AML-193 (cell line): ENCODE measurements around the gene NELFB.

Experiments
- DNase-seq, 2 experiments: peaks; one replicate each; lab custom pipeline; 2025; lab: John Stamatoyannopoulos, UW

Gene NELFB

DNA sequence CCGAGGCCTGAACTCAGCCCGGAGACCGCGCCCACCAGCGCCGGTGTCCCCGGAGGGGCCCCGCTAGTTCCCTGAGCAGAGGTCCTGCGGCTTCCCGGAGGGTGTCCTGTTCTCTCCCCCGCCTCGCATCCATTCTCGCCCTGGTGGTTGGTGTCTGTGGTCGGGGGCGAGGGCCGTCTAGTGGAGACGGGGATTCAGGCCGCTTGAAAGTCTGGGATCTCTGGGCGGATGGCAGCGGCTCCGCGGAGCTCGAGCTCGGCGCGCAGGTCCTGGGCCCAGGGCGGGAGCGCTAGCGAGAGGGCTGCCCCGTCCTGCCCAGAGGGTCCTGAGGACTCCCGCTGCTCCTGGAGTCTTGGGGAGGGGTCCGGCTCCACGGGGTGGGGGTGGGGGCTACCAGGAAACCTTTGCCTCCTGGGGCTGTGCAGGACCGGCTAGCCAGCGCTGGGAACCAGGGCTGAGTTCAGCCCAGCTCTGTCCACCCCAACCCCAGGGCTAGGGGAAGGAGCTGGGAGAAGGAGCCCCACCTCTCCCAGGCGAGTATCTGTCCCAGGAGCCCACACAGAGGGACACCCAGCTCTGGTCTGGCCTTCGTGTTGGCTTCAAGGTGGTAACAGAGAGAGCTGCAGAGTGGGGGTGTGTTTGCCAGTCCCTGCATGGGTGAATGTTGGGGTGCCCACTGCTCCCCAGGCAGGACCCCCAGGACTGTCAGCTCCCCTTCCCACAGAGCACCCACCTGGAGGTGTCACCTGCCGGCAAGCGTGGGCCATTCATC, 26.4 kb downstream of the NELFB start:
- DNase-seq = no peak

DNA sequence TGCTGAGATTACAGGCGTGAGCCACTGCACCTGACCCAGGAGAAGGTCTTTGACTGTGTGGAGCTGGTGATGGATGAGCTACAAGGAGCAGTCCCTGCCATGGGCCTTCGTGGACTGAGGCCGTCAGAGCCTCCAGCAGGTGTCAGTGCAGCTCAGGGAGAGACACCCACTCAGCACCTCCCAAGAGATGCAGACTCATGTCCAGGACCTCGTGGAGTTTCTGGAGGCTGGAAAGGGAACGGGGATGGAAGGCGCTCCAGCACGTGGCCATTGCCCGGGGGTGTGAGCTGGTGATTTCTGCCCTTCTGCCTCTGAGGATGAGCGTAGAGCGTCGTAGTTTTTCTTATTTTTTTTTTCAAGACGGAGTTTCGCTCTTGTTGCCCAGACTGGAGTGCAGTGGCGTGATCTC, 31.9 kb downstream of the NELFB start:
- peak; percentile 40 to 42 for DNase-seq

DNA sequence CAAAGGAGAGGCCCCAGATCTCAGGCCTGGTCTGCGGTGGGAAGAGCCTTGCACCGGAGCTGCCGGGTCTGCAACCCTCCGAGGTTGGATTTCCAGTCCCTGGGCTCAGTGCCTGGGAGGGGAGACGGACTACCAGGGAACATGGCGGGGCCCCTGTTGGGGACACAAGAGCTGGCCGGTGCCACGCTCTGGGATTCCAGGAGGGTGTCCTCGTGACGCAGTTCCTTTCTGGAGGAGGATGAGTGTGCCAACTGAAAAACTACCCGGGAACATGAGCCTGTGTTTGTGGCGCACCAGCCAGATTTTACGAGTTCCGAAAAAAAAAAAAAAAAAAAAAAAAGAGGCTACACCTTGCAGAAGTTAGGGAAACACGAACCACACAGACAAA, 38.0 kb downstream of the NELFB start:
- no peak for DNase-seq

DNA sequence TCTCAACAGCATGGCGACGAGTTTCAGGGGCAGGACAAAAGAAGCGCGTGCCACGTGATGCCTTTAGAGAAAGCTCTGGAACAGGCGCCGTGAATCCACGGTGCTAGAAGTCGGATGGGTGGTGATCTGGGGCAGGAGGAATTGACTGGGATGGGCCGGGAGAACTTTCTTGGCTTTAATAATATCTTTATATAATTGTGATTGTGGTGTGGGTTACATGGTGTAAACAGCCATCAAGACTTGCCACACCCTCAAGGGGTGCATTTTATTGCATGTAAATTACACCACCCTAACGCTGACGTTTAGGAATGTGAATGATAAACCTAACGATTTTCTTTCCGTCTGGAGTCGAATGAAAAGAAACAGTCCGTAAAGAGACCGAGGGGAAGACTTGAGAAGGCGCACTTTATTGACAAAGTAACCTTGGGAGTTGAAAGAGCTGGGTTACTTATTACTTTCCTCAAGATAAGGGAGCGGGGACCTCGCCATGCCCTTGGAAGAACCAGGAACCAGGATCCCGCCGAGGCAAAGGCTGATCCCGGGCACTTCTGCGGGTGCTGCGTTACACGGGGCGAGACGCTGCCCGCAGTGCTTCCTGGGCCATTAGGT, 38.5 kb downstream of the NELFB start:
- no peak for DNase-seq

DNA sequence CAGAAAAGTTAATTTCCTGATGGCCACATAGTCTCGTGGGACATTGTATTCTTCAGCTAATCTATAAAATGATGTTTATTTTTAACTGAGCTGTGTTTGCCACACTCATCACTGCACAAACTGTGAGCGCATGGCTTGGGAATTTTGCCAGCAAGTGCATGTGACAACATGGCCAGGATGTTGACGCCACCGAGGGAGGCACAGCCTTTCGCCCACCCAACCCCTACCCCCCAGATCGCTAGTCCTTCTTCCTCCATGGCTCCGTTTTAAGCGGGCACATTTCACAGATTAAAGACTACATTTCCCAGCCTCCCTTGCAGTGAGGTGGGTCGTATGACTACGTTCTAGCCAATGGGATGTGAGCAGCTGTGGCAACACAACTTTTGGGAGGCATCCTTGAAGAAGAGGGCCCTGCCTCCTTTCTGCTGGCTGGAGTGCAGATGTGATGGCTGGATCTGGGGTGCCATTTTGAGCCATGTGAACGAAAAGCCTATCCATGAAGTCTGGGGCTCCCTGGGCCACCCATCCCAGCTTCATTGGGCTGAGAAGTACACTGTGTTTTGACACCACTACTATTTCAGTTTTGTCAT, 39.1 kb downstream of the NELFB start:
- DNase-seq = no peak

DNA sequence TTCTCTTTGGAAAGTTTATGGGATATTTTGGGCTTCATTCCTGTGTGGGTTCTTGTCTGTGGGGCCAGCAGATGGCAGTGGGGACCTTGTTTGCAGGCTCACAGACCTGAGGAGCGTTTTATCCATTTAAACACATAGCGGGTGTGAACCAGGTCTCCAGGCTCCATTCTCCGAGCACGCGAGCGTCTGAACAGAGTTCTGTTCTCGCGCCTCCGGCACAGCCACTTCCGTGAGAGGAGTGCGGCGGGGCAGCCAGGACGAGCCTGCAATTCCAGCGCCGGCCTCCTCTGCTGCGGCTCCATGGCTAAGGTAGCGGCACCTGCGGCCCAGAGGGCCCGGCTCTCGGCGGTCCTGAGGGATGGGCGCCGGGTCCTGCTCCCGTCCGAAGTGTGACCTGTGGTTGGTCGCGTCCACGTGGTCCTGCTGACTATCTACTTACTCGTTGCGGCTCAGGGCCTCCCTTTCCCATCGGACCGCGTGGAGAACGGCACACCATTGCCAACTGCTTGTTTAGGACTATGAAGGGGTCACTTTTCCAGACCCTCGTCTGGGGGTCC, 39.6 kb downstream of the NELFB start:
- DNase-seq = no peak

DNA sequence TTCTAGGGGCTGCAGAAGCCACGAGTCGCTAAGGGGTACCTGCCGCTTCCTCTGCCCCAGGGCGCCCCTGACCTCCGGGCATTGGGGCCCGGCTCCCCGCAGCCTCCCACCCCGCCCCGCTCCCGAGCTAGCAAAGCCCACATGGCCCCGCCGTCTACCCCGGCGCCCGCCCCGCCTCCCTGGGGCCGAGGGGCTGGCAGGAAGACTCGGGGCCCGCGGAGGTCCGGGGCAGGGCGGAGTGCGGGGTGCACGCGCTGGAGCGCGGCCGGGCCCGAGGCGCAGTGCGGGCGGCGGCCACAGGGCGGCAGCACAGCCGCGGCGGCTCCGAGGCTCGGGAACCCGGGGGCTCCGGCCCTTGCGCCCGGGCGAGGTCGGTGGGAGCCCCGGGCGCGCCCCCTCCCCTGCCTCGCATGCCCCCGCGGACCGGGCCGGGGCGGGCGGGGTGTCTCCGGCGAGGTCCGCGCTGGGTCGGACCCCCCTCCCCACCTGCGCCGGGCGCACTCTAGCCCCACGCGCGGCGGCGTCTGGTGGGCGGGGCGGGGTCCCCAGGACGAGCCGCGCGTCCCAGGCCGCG, 40.2 kb downstream of the NELFB start:
- no peak for DNase-seq

DNA sequence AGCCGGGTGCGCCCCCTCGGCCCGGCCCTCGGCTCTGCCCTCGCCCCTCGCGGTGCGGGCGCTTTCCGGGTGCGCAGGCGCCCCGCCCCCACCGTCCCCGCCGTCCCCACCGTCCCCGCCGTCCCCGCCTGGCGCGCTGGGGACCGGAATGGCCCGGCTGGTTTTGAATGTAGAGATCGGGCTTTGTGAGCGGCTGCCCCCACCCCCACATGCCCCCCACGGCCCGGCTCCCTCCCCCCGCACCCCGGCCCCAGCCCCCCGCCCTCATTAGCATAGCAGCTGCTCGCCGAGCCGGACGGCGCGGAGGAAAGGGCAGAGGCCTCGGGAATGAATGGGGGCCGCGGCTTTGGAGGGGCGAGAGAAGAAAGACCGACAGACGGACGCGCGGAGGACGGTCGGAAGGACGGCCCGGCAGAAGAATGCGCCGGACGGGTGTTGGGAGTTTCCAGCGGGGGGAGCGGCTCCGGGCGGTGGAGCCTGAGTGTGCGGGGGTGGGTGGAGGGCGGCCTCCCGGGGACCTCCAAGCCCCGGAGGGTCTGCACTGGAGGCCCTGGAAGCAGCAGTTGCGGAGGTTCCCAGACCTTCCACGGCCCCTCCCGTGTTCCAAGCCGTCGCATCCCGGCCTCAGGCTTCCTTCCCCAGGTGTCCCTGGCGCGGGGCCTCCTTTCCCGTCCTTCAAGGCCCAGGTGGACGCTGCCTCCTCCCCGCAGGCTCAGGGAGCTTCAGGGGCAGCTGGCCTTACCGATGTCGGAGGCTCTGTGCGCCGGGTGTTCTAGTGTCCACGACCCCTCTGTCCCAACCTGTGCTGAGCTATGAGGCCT, 40.9 kb downstream of the NELFB start:
- DNase-seq = no peak

DNA sequence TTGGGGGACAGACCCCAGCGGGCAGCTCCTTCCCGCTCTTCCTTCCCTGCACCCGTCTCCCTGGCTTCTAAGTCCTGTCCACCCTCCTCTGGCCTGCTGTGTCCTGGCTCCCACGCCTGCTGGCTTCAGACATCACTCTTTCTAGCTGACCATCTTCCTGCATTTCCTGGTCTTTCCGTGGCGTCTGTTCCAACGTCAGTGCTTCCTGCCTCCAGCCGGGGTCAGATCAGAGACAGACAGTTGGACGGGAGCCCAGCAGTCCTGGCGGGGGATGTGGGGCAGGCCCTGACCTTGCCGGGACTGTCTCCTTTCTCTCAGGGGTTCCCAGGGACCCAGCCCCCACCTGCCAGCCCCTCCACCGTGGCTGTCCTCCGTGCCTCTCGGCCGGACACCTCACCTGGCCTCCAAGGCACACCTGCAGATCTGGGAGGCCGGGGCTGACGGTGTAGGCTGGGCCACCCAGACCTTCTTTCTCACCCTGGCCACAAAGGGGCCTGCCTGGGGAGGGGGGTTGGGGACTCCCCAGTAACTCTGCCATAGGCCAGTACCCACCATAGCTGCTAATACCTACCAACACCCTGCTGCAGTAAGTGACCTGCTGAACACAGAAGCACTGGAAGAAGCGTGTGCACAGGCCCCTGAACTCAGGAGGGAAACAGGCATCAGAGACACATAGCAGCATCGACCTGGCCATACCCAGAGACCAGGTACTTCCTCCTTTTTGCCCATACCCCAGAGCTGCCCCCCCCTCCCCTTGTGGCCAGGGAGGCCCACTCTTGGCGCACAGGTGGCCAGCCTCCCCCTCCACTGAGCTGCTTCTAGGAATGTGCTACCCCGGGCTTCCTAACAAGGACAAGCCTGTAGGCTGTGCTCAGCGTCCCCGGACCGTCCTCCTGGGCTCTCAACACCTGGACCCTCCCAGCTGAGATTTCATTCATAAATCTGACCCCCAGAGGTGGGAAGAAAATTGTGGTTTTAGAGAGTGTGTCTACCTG, 41.8 kb downstream of the NELFB start:
- DNase-seq = no peak

DNA sequence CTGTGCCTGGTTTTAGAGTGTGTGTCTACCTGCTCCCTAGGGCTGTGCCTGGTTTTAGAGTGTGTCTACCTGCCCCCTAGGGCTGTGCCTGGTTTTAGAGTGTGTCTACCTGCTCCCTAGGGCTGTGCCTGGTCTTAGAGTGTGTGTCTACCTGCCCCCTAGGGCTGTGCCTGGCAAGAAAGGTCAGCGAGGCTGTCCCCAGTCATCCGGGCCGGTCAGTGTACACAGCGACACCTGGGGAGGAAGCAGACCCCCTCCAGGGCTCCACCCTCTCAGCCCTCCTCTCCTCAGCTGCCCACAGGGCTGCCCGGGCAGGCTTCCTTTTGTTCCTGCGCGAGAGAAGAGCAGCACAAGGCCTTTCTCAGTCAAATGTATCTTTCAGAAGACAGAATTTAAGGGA, 42.8 kb downstream of the NELFB start:
- no peak for DNase-seq

DNA sequence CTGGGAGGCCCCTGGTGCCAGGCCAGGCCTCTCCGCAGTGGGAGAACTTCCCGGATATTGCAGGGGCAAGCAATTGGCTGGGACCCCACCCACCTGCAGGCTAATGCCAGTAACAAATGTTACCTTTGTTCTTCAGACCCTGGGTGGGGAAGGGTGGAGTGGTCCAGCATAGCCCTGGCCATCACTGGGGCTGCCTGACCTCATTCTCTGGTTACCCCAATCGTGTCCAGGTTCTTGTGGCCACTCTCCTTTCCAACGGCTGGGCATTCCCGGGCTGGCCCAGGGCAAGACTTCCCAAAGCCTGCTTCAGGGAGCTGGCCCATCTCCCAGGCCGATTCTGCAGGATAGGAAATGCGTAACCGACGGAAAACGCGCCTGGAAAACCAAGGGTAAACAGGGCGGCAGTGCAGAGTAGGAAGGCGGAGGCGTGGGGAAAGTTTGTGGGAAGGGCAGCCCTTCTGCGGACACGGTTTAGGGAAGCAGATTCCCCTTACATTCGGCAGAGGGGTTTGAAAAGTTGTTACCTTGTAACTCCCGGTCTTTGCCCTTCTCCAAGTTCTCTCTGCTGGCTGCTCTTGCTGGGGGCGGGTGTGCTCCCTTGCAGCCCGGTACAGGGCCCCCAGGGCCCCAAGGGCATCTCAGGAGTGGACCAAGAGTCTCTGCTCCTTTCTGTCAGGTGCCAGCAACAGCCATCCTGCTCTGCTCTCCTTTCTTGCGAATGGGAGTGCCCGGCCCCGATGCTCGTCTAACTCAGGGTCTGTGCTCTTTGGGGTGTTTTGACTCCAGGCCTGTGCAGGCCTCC, 43.5 kb downstream of the NELFB start:
- DNase-seq = no peak

DNA sequence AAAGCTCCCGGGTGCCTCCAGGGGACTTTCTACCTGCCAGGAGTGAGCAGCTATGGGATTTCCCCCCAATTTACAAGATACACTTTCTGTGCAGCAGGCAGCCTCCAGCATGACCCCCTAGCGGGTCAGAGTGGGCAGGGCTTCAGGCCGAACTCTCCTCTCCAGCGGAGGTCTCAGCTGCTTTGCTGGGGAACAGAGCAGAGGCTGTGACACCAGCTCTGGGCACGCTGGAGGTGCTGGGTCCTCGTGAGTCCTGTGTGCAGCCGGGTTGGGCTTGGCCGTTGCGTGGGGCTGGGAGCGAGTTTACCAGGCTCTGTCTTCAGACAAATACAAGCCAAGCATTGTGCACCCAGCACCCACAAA, 44.1 kb downstream of the NELFB start:
- no peak for DNase-seq

DNA sequence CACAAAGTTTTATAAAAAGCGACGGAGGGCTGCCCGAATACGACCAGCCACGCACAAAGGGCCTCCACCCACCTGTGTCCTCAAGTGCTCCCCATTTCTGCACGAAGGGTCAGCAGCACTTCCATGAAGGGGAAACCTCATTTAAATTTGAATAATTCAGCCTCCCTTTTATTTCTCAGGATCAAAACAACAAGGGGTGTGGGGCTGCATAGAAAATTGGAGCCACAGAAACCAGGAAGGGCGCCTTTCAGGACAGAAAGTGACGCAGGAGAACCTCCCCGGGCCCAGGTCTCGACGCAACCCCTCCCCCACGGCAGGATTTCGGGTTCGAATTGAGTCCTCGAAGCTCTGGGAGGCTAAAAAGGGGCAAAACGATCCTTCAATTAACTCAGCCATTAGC, 44.8 kb downstream of the NELFB start:
- no peak for DNase-seq

DNA sequence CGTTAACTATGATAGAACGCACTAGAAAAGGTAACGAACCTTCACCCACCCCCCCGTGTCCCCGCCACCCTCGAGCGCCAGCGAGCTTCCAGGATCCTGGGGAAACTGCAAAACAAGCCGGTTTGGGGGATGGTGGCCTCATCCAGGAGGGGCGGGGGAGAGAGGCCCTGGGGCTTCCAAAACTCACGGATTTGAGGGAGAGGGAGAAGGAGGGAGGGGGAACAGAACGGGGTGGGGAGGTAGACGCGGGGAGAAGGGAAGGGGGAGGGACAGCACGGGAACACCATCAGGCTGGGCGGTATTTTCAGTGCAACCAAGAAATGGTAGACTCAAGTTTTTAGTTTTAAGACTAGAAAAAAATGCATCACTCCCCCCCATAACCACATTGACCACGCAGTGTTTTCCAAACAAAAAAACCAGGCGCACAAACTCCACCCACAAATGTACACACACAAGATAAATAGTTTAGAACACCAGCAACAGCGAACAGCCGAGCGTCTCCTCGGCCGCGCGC, 45.5 kb downstream of the NELFB start:
- no peak for DNase-seq

DNA sequence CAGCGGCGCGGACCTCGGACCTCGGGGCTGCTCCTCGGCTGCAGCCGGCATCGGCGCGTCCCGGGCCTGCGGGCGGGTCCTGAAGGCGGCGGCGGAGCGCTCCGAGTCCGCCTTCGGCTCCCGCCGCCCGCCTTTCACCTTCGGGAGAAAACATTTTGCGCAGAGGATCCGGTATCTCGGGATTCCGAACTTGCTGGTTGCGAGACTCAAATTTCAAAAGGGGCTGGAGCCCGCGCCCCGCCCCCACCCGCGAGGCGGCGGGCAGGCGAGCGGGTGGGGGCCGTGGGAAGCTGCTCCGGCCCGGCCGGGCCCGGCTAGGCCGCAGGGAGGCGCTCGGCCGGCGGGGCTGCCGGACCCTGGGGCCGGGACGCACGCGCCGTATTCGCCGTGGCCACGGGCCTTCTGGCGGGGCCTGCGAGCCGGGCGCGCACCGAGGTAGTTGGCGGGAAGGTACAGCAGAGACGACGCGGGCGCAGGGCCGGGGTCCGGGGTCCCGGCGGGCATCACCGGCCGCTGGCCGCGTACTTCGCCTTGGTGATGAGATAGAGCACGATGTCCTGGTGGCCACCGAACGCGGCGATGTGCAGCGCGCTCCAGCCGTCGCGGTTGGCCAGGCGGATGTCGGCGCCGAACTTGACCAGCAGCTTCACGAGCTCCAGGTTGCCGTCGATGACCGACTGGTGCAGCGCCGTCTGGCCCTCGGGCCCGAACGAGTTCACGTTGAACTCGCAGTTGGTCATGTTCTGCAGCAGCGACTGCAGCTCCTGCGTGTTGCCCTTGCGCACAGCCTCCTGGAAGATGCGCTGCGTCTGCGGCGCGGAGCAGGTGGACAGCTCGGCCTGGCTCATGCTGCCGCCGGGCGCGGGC, 46.2 kb downstream of the NELFB start:
- DNase-seq = no peak

DNA sequence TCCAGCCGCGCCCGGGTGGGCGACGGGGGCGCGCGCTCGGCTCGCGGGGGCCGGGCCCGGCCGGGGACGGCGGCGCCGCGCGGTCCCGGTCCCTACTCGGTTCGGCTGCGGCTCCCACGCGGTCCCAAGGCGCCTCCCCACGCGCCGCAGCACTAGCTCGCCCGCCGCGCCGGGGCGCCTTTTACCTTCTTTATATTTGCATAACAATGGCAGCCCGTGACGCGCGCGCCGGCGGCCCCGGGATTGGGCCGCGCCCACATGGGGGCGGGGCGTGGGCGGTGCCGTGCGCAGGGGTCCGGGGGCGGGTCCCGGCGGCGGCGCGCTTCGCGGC, 47.0 kb downstream of the NELFB start, which contains the start of gene NRARP:
Gene NRARP (minus strand): TSS at position 154 of the 331 bp plus-strand sequence. CDS start 343 bp downstream, outside the sequence.
- DNase-seq = peak; percentile 30 to 32

DNA sequence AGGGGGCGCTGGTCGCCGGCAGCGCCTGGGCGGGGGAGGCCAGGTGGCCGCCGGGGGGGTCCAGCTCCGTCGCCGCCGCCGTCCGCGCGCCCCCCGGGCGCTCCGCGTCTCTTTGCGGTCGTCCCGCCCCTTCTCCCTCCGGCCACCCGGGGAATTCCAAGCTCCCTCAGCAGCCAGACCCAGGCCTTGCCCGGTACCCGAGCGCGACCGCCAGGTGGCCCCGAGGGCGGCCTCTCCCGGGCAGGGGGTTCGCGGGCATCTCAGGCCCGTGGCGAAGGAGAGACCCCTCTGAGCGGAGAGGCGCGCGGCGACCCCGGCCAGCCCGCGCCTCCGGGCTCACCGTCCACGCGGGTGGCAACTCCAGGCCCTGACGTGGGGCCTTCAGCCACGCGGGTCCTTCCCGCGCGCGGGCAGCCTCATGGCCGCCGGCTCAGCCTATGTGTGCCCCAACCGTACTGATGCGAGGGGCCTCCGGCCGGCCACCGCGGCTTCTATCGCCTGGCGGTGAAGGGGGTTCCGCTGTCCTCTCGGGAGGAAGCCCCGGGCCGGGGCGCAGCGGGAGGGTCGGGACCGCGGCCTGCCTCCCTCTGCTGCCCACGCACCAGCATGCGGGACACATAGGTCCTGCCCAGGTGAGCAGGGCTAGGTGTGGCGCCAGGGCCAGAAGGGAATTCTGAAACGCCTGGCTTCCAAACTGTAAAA, 47.5 kb downstream of the NELFB start:
- no peak for DNase-seq
